Hepatocyte (in vitro differentiated cells): ENCODE data around the gene FGR. TPM values are rescaled to one million over a fixed set of nuclear protein-coding genes. Genes with fewer than 3 reads are reported as not detected.

Experiments used
- DNase-seq: peaks from one replicate; pipeline ENCODE4 v3.0.0-alpha.2; 2016; ENCODE audit warnings: low spot score
- H2AFZ ChIP-seq: fragments of 200-600 bp; sonication (generic); 2 replicates; pipeline ENCODE4 v1.6.0; 2016; ENCODE audit warnings: antibody characterized with exemption, mild to moderate bottlenecking
- H3K27ac ChIP-seq: fragments of 200-600 bp; sonication (generic); 2 replicates; pipeline ENCODE4 v1.5.1; 2016; ENCODE audit warnings: mild to moderate bottlenecking
- H3K27me3 ChIP-seq: fragments of 200-600 bp; sonication (generic); 2 replicates; pipeline ENCODE4 v1.6.1; 2016
- H3K36me3 ChIP-seq: fragments of 200-600 bp; sonication (generic); replicated peaks from 2 replicates; pipeline ENCODE4 v1.5.1; 2016; ENCODE audit warnings: low read depth; ENCODE audit not compliant: insufficient read depth
- H3K4me1 ChIP-seq: fragments of 200-600 bp; sonication (generic); 2 replicates; pipeline ENCODE4 v1.5.1; 2016; ENCODE audit warnings: mild to moderate bottlenecking, moderate library complexity; ENCODE audit not compliant: insufficient read depth
- H3K4me2 ChIP-seq: fragments of 200-600 bp; sonication (generic); 2 replicates; pipeline ENCODE4 v1.6.0; 2016
- H3K4me3 ChIP-seq: fragments of 200-600 bp; sonication (generic); 2 replicates; pipeline ENCODE4 v1.5.1; 2016; ENCODE audit warnings: mild to moderate bottlenecking
- H3K79me2 ChIP-seq: fragments of 200-600 bp; sonication (generic); 2 replicates; pipeline ENCODE4 v1.6.0; 2017; ENCODE audit warnings: mild to moderate bottlenecking
- H3K9me2 ChIP-seq: fragments of 200-600 bp; sonication (generic); replicated peaks from 2 replicates; pipeline ENCODE4 v1.6.0; 2017; ENCODE audit warnings: mild to moderate bottlenecking; ENCODE audit not compliant: insufficient read depth
- H3K9me3 ChIP-seq: fragments of 200-600 bp; sonication (generic); 2 replicates; pipeline ENCODE4 v1.5.1; 2016; ENCODE audit warnings: low read depth, mild to moderate bottlenecking
- H4K20me1 ChIP-seq: fragments of 200-600 bp; sonication (generic); 2 replicates; pipeline ENCODE4 v1.6.0; 2016; ENCODE audit warnings: mild to moderate bottlenecking; ENCODE audit not compliant: insufficient read depth, poor library complexity, severe bottlenecking
- CTCF ChIP-seq: fragments of 200-600 bp; sonication (generic); IDR thresholded peaks from 2 replicates; pipeline ENCODE4 v1.5.1; 2016; ENCODE audit warnings: antibody characterized with exemption, mild to moderate bottlenecking; ENCODE audit not compliant: poor library complexity
- EZH2 ChIP-seq: fragments of 200-600 bp; sonication (generic); IDR thresholded peaks from 2 replicates; pipeline ENCODE4 v1.6.1; 2016; ENCODE audit warnings: antibody characterized with exemption, mild to moderate bottlenecking, borderline replicate concordance
- EZH2phosphoT487 ChIP-seq: fragments of 200-600 bp; sonication (generic); IDR thresholded peaks from one replicate; pipeline ENCODE4 v1.6.1; 2018; ENCODE audit warnings: antibody characterized with exemption, mild to moderate bottlenecking, low read depth, moderate library complexity; ENCODE audit not compliant: unreplicated experiment, severe bottlenecking
- WGBS: methylation state at CpG from one replicate; pipeline ENCODE4 v1.1.6; 2016; ENCODE audit warnings: low lambda C conversion rate; ENCODE audit errors: missing lambda C conversion rate; 5-methylcytosine and 5-hydroxymethylcytosine counted together
- polyA plus RNA-seq: library from polyadenylated mRNA; unstranded; fragments of >200 nt; fragmentation: Nextera tagmentation; extraction: Ambion mirVana; gene quantifications from 2 replicates; pipeline ENCODE4 v1.2.1, GENCODE V29; 2016
- total RNA-seq: library from RNA; depleted of rRNA; stranded (reverse); fragments of >200 nt; gene quantifications from 2 replicates; pipeline ENCODE4 v1.2.3, GENCODE V29; 2014

FGR gene
- total and polyA plus RNA-seq, 2 experiments from 2014 or later: 0.28 to 0.73 TPM

GRCh38 chr1:27568300-27569087 lies 66.5 kb downstream of the FGR start:
- peak overlapping the region; percentile 94 for H3K27ac ChIP-seq
- no peaks in the 10 kb centered on the region for H3K36me3 ChIP-seq
- H3K79me2 ChIP-seq: peaks cover 86% of the 10 kb centered on the region
- WGBS: 4% methylated on average over 28 of the region's 65 CpGs
- H4K20me1 ChIP-seq: peaks cover 64% of the 10 kb centered on the region
- no peak overlapping the region for H2AFZ ChIP-seq
- H3K27me3 ChIP-seq: no peaks in the 10 kb centered on the region
- H3K9me2 ChIP-seq: no peaks in the 10 kb centered on the region
- H3K4me1 ChIP-seq: peaks cover 95% of the 10 kb centered on the region
- no peak overlapping the region for H3K4me3 ChIP-seq
- H3K9me3 ChIP-seq: no peaks in the 10 kb centered on the region
- peak; percentile 99 for DNase-seq
- peak overlapping the region; percentile 67 for H3K4me2 ChIP-seq
- TF ChIP-seq CTCF (peak; percentile 77), EZH2 (no peak), EZH2phosphoT487 (no peak)

GRCh38 chr1:27567971-27568299 lies 67.0 kb downstream of the FGR start:
- no peak for DNase-seq
- Histone ChIP-seq H3K9me2 (no peaks in the 10 kb centered on the region), H3K27me3 (no peaks in the 10 kb centered on the region), H2AFZ (no peak overlapping the region), H4K20me1 (peaks cover 59% of the 10 kb centered on the region), H3K4me3 (no peak overlapping the region), H3K9me3 (no peaks in the 10 kb centered on the region), H3K27ac (peak overlapping the region; percentile 94), H3K79me2 (peaks cover 86% of the 10 kb centered on the region), H3K36me3 (no peaks in the 10 kb centered on the region), H3K4me2 (peak overlapping the region; percentile 67), H3K4me1 (peaks cover 94% of the 10 kb centered on the region)
- no peak for TF ChIP-seq CTCF
- no peak for TF ChIP-seq EZH2phosphoT487
- TF ChIP-seq EZH2: no peak
- WGBS: 83% methylated on average over 8 of the region's 8 CpGs

- TF ChIP-seq EZH2 (no peak), CTCF (no peak), EZH2phosphoT487 (no peak)
- no peaks in the 10 kb centered on the region for H3K9me3 ChIP-seq
- H3K4me1 ChIP-seq: peaks cover 94% of the 10 kb centered on the region
- H3K36me3 ChIP-seq: no peaks in the 10 kb centered on the region
- no peak overlapping the region for H3K4me3 ChIP-seq
- H4K20me1 ChIP-seq: peaks cover 54% of the 10 kb centered on the region
- no peak overlapping the region for H2AFZ ChIP-seq
- H3K79me2 ChIP-seq: peaks cover 86% of the 10 kb centered on the region
- H3K27ac ChIP-seq: peak overlapping the region; percentile 94
- peak; percentile 38 for DNase-seq
- H3K9me2 ChIP-seq: no peaks in the 10 kb centered on the region
- H3K4me2 ChIP-seq: peak overlapping the region; percentile 67
- 30% methylated on average over 14 of the region's 15 CpGs for WGBS
- H3K27me3 ChIP-seq: no peaks in the 10 kb centered on the region
Observed at GRCh38 chr1:27567146-27567526, 67.8 kb downstream of the FGR start.
